CD4-positive, alpha-beta T cell treated with Interleukin-10 for 1 hour (primary cell): ENCODE data around the gene PGLYRP3.

Source experiments
- DNase-seq: peaks from one replicate; pipeline ENCODE4 v3.0.0-alpha.2; 2020

PGLYRP3 gene

GRCh38 chr1:153313288-153313687, 536 bp upstream of the PGLYRP3 start:
- no peak for DNase-seq

- DNase-seq, result no peak
These were observed 2.2 kb downstream of the PGLYRP3 start for GRCh38 chr1:153310526-153310925.

DNA sequence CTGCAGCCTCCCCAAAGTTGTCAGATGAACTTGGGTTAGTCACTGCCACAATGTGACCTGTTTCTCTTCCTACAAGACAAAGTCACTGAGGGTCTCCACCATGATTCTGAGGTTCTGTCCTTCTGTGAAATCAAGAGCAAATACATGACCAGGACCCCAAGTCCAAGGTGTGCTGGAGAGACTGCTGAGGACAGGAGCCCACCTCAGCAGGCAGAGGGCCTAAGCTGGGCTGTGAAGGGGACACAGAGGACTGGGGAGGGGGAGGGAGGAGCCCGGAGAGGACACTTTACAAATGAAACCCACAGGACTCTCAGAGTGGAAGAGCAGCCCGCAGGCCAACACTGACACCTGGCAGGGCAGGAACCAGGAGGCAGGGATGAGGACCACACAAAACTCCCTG, 3.3 kb downstream of the PGLYRP3 start:
- no peak for DNase-seq

DNA sequence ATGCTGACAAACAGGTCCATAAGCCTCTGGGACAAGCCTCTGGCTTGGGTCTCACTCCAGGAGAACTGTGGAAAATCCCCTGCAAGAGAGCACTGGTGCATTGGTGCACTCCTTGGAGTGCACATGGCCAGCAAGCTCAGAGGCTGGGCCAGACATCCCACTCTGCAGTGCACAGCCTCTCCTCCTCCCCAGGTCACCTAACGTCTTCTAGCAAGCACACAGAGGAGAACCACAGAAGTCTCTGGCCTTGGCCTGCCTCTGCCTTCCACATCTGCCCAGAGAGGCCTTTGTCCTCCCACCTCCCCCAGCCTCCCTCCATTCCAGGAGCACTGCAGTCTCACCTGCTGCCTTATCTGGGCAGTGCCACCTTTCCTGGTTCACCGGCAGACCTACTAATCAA, 4.2 kb downstream of the PGLYRP3 start:
- DNase-seq, result no peak

DNA sequence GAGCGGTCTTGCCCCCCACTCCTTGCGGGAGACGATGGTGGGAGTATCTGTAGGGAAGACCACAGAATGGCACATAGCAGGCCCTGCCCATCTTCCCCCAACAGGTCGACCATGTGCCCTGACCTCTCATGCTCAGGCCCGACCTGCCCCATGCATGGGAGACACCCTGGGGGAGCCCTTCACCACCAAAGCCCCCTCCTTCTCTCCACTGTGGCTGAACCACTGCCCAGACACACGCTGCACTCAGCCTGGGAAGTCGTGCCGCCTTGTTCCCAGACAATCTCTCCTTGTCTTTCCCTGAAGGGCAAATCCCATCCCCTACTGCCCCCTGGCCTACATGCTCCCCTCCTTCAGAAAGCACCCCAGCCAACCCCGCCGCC, 5.5 kb downstream of the PGLYRP3 start:
- DNase-seq, result no peak

- no peak for DNase-seq
These were observed 6.2 kb downstream of the PGLYRP3 start for GRCh38 chr1:153306303-153307220.

DNA sequence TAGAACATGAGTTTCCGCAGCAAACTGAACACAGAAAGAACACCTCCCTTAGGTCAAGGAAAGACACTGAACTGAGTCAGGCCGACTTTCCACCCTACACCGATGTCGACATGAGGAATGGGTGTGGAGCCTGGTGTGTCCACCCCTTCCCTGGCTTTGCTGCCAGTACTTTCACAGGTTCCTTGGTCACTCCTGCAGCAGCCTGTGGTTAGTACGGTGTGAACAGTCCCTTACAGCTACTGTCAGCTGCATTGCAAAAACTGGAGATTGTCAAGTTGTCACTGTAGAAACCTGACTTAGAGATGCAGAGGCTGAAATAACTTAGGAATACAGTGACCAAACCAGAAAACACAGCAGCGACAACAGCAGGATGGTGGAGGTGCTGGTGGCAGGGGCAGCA, 7.1 kb downstream of the PGLYRP3 start:
- DNase-seq, result no peak

DNA sequence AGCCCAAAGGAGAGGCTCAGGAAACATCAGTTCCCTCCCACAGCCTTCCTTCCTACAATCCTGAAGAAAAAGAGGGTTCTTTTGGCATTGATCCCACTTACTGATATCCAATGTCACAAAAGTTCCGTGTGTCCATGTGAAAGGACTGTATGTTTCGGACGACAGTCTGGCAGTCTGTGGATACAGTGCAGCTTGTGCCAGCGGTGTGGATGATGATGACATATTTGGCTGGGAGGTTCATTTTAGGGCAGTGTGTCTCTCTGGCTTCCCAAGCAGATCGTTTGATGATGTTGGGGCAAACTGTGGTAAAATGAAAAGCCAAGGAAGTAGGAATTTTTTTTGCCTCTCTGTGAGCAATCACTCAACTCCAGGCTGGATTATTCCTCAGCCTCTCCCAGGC, 10.4 kb downstream of the PGLYRP3 start:
- no peak for DNase-seq

DNA sequence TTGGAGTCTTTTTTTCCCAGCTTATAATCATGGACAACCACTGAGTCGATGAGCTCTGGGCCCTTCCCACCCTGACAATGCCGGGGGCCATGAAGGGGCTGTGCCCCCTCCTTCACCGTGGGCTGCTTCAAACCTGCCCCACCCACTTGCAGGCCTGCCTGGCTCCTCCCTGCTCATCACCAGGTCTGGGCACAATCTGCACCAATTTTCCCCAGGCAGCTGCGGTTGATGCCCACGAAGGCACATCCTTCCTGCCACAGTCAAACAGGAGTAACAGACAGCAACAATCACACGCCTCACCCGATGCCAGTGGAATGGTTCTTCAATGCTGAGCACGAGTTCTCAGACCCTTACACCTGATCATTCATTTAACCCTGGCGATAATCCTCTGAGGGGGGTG, 18.9 kb downstream of the PGLYRP3 start:
- peak; percentile 21 for DNase-seq

DNA sequence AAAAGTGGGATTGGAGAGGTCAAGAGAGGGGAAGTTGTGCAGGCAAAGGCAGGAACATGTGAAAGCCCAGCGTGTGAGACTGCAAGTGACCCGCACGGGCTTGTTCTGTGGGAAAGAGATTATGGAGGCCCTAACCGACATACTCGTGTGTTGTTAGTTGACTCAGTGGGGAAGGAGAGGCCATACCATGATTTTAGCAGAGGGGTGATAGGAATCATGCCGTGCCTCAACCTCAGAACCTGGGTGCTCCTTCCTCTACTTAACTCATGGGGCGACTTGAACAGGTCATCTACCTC, 19.3 kb downstream of the PGLYRP3 start:
- DNase-seq, result no peak

- DNase-seq, result no peak
These were observed 19.8 kb downstream of the PGLYRP3 start for GRCh38 chr1:153292740-153293479.

DNA sequence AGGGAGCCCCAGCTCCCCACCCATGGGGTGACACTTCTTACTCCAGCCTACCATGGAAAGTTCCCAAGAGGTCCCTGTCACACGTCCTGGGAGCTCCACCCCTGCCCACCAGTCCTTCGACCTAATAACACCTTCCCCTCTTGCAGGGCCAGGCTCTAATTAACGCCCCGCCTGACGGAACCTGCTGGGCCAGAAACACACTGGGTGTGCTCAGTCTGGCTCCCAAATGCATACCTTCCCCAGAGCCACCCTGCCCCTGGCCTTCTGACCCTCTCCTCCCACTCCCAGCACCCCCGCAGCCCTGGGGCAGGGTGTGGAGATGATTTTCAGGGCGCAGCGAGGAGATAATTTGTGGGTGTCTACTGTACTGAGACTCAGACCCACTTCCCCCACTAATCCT, 20.6 kb downstream of the PGLYRP3 start:
- no peak for DNase-seq

DNA sequence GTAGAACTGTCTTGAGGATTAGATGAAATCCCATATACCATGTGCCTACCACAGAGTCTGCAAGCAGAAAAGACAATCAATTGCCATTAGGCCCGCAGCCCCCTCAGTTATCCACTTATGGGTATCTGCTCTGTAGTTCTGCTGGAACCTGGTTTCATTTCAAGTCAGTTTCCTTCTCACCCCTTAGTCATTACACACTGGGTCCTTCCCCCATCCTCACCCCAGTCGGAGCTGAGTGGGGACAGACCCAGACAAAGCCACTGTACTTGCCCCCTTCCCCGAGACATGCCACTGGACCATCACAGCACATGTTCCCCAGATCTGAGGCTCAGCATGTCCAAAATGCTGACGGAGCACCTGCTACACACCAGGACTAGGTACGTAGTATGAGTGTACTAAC, 21.2 kb downstream of the PGLYRP3 start:
- no peak for DNase-seq

- peak; percentile 3 for DNase-seq
These were observed 24.0 kb downstream of the PGLYRP3 start for GRCh38 chr1:153288634-153289275.

DNA sequence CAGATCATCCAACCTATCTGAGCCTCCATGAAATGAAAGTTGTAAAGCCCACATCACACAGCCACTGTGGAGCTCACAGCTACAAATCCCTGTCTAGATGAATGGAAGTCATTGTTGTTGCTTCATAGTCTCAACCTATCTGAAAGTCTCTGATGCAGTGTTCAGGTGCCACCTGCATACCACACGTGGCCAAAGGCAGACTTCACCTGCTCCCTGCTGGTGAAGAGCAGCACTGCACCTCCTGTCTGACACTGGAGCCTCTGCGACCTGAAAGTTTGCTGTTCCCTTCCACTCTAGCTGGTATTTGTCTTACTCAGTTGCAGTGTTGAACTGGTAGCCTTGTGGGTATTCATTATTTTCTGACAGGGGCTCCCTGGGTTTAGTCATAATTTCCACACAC, 34.9 kb downstream of the PGLYRP3 start:
- DNase-seq, result peak; percentile 53

GRCh38 chr1:153272186-153272585, 40.6 kb downstream of the PGLYRP3 start:
- DNase-seq, result no peak

DNA sequence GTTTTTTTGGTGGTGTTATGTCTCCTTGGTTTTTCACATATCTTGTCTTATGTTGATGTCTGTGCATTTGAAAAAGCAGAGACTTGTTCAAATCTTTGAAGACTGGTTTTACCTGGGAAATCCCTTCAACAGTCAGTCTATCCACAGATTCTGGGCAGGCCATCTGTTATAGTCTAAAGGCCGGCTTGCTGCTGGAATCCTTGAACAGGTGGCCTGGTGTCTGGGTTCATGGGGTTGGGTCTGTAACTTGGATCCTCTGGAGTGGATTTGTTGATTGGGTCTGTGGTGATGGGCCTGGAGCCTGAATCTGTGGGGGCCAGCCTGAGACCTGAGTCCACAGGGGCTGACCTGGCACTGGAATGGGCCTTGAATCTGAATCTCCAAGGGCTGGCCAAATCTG, 41.0 kb downstream of the PGLYRP3 start:
- no peak for DNase-seq

- no peak for DNase-seq
These were observed 47.3 kb downstream of the PGLYRP3 start for GRCh38 chr1:153265457-153265856.

- no peak for DNase-seq
These were observed 50.1 kb downstream of the PGLYRP3 start for GRCh38 chr1:153262462-153263157.

GRCh38 chr1:153262070-153262366, 50.7 kb downstream of the PGLYRP3 start:
- no peak for DNase-seq

DNA sequence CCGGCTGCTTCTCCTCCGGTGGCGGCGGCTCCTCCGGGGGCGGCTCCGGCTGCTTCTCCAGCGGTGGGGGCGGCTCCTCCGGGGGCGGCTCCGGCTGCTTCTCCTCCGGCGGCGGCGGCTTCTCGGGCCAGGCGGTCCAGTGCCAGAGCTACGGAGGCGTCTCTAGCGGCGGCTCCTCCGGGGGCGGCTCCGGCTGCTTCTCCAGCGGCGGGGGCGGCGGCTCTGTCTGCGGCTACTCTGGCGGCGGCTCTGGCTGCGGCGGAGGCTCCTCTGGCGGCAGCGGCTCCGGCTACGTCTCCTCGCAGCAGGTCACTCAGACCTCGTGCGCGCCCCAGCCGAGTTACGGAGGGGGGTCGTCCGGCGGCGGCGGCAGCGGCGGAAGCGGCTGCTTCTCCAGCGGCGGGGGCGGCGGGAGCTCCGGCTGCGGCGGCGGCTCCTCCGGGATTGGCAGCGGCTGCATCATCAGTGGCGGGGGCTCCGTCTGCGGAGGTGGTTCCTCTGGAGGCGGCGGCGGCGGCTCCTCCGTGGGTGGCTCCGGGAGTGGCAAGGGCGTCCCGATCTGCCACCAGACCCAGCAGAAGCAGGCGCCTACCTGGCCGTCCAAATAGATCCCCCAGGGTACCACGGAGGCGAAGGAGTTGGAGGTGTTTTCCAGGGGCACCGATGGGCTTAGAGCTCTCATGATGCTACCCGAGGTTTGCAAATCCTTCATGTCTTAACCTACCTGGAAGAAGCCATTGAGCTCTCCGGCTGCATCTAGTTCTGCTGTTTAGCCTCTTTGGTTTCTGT, 51.3 kb downstream of the PGLYRP3 start:
- DNase-seq, result peak; percentile 21

DNA sequence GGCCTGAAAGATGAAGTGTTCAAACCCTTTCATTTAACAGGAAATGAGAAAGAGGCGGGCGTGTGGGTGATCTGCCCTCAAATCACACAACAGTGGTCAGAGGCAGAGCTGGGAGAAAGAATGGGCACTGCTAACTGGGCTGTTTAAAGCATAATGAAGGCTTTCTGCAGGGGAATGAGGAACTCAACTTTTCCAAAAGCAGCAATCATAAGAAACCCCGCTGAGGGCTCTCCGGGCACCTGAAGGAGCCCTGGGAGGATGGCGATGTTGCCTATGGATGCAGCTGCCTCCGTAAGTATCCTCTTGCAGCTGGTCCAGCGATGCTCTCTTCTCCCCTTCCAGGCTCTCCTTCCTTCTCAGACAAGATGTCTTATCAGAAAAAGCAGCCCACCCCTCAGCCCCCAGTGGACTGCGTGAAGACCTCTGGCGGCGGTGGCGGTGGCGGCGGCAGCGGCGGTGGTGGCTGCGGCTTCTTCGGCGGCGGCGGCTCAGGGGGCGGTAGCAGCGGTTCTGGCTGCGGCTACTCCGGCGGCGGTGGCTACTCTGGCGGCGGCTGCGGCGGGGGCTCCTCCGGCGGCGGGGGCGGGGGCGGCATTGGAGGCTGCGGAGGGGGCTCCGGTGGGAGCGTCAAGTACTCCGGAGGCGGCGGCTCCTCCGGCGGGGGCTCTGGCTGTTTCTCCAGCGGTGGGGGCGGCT, 52.0 kb downstream of the PGLYRP3 start:
- peak; percentile 26 for DNase-seq
